ENCODE results near the gene ICAM4. TPM values are rescaled to one million over a fixed set of nuclear protein-coding genes. Genes with fewer than 3 reads are reported as not detected.
A peak's percentile ranks its signal among the peaks of the same experiment; 100 is the strongest.

ICAM4 gene
- total and polyA plus RNA-seq, 2 of the 13 experiments (the other 11 are each of a cell fraction or from before 2014, with no cell fraction given), result 2.9 to 4.0 TPM

DNA sequence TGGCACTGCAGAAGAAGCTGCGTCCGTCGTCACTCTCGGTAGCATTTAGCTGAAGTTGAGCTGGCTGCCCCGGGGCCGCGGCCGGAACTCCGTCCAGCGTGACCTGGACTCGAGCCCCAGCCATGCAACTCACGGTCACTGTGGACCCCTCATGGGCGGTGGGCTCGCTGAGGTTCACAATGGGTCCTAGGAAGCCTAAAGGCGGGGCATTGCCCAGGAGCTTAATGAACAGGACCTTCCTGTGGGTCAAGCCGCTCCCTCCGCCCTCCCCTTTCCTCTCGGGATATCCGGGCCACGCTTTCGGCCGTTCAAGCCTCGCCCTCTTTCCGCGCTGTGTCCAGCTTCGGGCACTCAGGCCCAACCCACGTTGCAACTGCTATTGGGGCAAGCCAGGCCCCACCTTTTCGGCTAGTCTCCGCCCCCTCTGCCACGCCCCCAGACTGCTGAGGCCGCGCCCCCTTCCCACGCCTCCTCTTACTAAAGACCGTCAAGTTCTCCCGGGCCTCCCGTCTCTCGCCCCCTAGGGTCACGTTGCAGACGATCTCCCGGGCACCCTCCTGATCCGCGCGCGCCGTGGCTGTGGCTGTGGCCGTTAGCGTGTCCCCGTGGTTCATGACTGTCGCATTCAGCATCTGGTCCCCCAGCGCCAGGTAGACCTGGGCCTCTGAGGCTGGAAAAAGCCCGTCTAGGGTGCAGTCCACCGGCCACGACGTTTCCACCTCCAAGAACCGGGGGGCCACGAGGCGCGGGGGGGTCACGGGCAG is 48.0 kb downstream of the ICAM4 start:
- FAIRE-seq (peak; percentile 46), ATAC-seq (peak; percentile 77), DNase-seq (ENCODE audit: low spot score) (peak; percentile 93)
- BruUV-seq (replicated peaks), result no TSS peak
- Histone ChIP-seq H3K36me3 (replicated peaks in 1 of 2; ENCODE audit: control insufficient read depth in 1 of 2, insufficient read depth in 2 of 2, low read length in 2 of 2) (peaks cover 6 to 12% of the 10 kb centered on the region in 2 experiments), H3K4me1 (ENCODE audit: insufficient read depth, low read length) (peaks cover 53% of the 10 kb centered on the region), H3K27ac (ENCODE audit: extremely low read length, insufficient read depth, low read length) (peak overlapping the region; percentile 95), H4K20me1 (ENCODE audit: insufficient read depth, low read length) (peaks cover 12% of the 10 kb centered on the region; the same call in 1 of the 2 replicates), H2AFZ (ENCODE audit: low read length) (no peak overlapping the region), H3K79me2 (ENCODE audit: insufficient read depth, low read length) (peaks cover 37% of the 10 kb centered on the region), H3K9me3 (ENCODE audit: low read length) (no peaks in the 10 kb centered on the region), H3K4me3 (replicated peaks in 1 of 3; ENCODE audit: insufficient read depth in 1 of 3, low read depth in 2 of 3, low read length in 3 of 3) (peak overlapping the region; percentile 77 to 89 (median 86)), H3K4me2 (ENCODE audit: low read depth, low read length) (peak overlapping the region; percentile 98), H3K27me3 (ENCODE audit: control insufficient read depth in 1 of 2, insufficient read depth in 2 of 2, low read length in 2 of 2) (peaks cover 0 to 3% of the 10 kb centered on the region in 2 experiments; a peak in 2 of 5 replicates), H3K9ac (ENCODE audit: insufficient read depth, low read depth, low read length) (peak overlapping the region; percentile 81)
- WGBS (ENCODE audit: low lambda C conversion rate), result 2% methylated on average over 41 of the region's 59 CpGs
- CTCF ChIA-PET (ENCODE audit: low intra/inter-chr PET ratio, low total read pairs), result interaction anchor here (0.8 kb wide), 1 partner anchor 54 kb away, joined by 3 read pairs; no protein-coding TSS in a partner anchor
- intact Hi-C loops (cut with micrococcal nuclease; ENCODE audit: unreplicated experiment), result loop anchor here (2.0 to 5.0 kb wide), 2 partner anchors 53 to 66 kb away; no protein-coding TSS in a partner anchor
- in situ Hi-C loops (cut with HindIII; ENCODE audit: extremely low pct_ligation_motif_present, low pct_unique_long_range_greater_than_20kb), result loop anchor here (5.0 kb wide), 1 partner anchor 48 kb away; the partner anchor contains the start of gene TYK2
- POLR2A ChIA-PET, result interaction anchor here (0.6 to 6.9 kb wide), 18 partner anchors 10 to 501 kb away, joined by 3 to 79 read pairs (median 5); partner anchors contain the start of genes CDC37, FDX2, ICAM1 and ICAM4
- TF ChIP-seq ELF1 (CRISPR knock-in tag; IDR thresholded peaks at IDR 0.05) (no peak), ATF1 (CRISPR knock-in tag; IDR thresholded peaks at IDR 0.05) (no peak), KMT2B (CRISPR knock-in tag; IDR thresholded peaks at IDR 0.05) (no peak), ZNF557 (CRISPR knock-in tag; IDR thresholded peaks at IDR 0.05) (no peak), PHF20 (CRISPR knock-in tag; IDR thresholded peaks at IDR 0.05) (peak; percentile 53; the same call in 1 of the 2 replicates)
- TF ChIP-seq, protein P1, sequence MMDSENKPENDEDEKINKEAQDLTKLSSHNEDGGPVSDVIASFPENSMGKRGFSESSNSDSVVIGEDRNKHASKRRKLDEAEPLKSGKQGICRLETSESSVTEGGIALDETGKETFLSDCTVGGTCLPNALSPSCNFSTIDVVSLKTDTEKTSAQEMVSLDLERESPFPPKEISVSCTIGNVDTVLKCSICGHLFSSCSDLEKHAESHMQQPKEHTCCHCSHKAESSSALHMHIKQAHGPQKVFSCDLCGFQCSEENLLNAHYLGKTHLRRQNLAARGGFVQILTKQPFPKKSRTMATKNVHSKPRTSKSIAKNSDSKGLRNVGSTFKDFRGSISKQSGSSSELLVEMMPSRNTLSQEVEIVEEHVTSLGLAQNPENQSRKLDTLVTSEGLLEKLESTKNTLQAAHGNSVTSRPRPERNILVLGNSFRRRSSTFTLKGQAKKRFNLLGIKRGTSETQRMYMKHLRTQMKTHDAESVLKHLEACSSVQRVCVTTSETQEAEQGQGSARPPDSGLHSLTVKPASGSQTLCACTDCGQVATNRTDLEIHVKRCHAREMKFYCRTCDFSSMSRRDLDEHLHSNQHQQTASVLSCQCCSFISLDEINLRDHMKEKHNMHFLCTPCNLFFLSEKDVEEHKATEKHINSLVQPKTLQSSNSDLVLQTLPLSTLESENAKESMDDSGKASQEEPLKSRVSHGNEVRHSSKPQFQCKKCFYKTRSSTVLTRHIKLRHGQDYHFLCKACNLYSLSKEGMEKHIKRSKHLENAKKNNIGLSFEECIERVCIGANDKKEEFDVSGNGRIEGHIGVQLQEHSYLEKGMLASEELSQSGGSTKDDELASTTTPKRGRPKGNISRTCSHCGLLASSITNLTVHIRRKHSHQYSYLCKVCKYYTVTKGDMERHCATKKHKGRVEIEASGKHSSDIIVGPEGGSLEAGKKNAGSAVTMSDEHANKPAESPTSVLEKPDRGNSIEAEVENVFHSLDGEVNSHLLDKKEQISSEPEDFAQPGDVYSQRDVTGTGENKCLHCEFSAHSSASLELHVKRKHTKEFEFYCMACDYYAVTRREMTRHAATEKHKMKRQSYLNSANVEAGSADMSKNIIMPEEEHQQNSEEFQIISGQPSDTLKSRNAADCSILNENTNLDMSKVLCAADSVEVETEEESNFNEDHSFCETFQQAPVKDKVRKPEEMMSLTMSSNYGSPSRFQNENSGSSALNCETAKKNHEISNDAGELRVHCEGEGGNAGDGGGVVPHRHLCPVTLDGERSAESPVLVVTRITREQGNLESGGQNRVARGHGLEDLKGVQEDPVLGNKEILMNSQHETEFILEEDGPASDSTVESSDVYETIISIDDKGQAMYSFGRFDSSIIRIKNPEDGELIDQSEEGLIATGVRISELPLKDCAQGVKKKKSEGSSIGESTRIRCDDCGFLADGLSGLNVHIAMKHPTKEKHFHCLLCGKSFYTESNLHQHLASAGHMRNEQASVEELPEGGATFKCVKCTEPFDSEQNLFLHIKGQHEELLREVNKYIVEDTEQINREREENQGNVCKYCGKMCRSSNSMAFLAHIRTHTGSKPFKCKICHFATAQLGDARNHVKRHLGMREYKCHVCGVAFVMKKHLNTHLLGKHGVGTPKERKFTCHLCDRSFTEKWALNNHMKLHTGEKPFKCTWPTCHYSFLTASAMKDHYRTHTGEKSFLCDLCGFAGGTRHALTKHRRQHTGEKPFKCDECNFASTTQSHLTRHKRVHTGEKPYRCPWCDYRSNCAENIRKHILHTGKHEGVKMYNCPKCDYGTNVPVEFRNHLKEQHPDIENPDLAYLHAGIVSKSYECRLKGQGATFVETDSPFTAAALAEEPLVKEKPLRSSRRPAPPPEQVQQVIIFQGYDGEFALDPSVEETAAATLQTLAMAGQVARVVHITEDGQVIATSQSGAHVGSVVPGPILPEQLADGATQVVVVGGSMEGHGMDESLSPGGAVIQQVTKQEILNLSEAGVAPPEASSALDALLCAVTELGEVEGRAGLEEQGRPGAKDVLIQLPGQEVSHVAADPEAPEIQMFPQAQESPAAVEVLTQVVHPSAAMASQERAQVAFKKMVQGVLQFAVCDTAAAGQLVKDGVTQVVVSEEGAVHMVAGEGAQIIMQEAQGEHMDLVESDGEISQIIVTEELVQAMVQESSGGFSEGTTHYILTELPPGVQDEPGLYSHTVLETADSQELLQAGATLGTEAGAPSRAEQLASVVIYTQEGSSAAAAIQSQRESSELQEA (CRISPR knock-in tag; IDR thresholded peaks at IDR 0.05; ENCODE audit: not compliant biosample characterization), result no peak
- TF ChIP-seq, protein P2, sequence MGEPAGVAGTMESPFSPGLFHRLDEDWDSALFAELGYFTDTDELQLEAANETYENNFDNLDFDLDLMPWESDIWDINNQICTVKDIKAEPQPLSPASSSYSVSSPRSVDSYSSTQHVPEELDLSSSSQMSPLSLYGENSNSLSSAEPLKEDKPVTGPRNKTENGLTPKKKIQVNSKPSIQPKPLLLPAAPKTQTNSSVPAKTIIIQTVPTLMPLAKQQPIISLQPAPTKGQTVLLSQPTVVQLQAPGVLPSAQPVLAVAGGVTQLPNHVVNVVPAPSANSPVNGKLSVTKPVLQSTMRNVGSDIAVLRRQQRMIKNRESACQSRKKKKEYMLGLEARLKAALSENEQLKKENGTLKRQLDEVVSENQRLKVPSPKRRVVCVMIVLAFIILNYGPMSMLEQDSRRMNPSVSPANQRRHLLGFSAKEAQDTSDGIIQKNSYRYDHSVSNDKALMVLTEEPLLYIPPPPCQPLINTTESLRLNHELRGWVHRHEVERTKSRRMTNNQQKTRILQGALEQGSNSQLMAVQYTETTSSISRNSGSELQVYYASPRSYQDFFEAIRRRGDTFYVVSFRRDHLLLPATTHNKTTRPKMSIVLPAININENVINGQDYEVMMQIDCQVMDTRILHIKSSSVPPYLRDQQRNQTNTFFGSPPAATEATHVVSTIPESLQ (CRISPR knock-in tag; conservative IDR thresholded peaks at IDR 0.05), result no peak
